CD4-positive, alpha-beta T cell treated with Interleukin-17A for 4 hours (primary cell): ENCODE data around the gene RXRA.
"Not testable (repeated sequence)": the region's sequence is repeated elsewhere in the genome, so short reads cannot be mapped to it uniquely, and the experiment has no call there.

Experiments used
- DNase-seq: peaks from one replicate; pipeline ENCODE4 v3.0.0-alpha.2; 2020; ENCODE audit warnings: mixed read lengths

The RXRA gene

DNA sequence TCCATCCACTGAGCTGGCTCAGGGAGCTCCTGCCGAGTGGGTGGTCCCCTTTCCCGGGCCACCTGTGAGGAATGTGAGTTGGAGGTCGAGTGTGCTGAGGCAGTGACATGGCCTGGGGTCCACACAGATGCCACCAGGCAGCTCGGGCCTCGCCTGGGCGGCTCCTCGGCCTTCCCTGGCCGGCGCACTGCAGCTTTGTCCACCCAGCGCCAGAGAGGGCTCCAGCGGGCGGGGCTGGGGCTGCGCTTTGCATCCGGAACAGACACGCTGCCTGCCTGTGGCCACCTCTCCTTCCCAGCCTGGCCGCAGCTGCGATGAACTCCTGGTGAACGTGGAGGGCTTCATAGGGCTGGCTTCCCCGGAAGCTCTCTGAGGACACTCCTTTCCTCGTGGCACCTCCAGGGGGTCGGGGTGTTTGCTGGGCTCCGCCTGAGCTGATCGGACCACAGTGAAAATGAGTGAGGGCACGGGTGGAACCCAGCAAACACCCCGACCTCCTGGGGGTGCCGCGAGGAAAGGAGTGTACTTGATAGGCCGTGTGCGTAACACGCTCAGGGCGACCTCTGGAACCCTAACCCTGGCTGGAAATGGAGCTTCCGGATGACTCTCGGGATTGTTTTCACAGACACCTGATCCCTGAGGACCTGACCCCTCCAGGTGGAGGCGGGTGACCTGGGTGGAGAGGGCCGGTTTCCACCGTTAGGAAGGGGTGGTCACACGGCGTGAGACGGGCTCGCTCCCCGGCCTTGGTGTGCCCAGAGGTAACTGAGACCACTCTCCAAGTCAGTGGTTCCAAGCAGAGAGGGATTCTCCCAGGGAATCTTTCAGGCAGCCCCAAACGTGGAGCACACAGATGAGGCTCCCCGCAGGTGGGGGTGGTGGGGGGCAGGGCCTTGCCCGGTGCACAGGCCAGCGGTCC, 31.8 kb upstream of the RXRA start:
- DNase-seq = no peak

DNA sequence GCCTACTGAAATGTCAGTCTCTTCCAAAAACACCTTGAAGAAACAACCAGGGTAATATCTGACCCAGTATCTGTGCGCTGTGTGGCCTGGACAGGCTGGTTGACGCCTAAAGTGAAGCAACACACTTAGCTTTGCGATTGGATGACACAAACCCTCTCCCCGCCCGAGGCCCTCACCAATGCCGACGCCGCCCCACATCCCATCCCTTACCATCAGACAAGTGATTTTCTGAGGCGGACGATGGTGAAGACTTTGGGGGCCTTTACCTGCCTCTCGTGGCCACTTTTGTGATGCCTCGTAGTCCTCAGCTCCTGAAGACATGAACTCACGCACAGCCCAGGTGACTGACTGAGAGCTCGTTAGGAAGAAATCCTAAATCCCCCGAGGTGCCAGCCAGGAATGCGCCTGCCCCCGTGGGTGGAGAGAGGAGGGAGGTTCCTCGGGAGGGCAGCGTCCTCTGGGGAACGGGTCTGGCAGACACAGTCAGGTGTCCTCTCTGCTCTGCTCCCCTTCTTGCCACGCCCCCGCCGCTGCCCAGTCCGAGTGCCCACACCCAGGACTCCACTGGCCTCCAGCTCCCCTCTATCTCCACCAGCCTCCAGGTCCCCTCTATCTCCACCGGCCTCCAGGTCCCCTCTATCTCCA, 31.0 kb upstream of the RXRA start:
- DNase-seq = no peak

GRCh38 chr9:134295746-134296250, 30.5 kb upstream of the RXRA start:
- DNase-seq = no peak

- DNase-seq = no peak
These were observed 29.8 kb upstream of the RXRA start for GRCh38 chr9:134296301-134297082.

- DNase-seq = no peak
These were observed 29.2 kb upstream of the RXRA start for GRCh38 chr9:134297083-134297410.

GRCh38 chr9:134297576-134297975, 28.7 kb upstream of the RXRA start:
- no peak for DNase-seq

DNA sequence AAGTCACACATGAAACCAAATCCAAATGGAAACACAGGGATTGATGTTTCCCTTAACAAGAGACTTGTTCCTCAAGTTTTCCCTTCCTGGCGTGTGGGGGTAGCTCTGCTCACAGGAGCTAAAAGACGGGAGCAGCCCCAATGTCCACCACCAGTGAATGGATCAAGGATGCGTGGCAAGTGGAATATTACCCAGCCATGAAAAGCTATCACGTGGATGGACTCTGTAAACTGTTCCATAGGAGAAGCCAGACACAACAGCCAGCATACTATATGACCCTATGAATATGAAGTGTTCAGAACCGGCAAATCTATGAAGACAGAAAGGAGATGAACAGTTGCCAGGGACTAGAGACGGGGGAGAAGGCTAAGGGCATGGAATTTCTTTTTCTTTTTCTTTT, 28.3 kb upstream of the RXRA start:
- no peak for DNase-seq

GRCh38 chr9:134299068-134299467, 27.2 kb upstream of the RXRA start:
- DNase-seq = no peak

DNA sequence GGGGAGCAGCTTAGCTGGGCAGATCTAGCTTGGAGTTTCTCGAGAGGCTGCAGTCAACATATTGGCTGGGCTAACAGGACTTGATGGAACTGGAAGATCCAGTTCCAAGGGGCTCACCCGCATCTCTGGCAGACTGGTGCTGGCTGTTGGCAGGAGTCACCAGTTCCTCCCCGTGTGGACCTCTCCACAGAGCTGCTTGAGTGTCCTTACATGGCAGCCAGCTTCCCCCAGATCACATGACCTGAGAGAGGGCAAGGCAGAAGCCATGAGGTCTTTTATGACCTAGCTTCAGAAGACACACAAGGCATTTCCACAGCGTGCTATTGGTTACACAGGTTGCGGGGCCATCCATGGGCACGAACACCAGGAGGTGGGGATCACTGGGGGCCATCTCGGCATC, 26.4 kb upstream of the RXRA start:
- DNase-seq = no peak

DNA sequence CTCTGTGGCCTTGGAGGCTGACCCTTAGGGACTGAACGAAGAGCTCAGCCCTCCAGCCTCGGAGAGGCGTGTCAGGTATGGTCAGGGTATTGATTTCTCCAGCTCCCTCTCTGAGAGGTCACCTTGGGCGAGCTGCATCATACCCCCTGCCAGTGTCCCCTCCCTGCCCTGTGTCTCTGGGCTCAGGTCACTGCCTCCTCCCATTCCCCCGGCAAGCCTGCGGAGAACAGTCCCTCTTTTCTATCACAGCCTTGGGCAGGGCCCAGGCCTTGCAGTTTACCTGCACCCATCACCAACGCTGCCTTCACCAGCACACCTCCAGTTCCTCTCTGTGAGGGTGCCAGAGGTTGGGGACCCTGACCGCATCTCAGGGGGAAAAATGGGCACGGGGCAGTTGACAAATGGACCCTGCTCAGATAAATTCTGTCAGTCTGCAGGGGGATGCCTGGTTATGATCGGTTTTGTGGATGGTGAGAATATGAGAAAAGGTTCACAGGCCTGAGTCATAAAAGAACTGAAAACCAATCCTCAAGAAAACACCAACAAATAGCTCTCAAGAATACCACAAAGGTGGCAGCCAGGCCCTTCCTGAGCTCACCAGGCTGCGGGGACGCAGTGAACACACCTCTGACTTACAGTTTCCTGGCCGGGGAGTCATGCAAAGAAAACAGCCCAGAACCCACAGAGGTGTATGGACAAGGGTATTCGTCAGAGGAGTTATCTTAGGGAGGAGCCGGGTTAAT, 24.7 kb upstream of the RXRA start:
- peak; percentile 61 for DNase-seq

DNA sequence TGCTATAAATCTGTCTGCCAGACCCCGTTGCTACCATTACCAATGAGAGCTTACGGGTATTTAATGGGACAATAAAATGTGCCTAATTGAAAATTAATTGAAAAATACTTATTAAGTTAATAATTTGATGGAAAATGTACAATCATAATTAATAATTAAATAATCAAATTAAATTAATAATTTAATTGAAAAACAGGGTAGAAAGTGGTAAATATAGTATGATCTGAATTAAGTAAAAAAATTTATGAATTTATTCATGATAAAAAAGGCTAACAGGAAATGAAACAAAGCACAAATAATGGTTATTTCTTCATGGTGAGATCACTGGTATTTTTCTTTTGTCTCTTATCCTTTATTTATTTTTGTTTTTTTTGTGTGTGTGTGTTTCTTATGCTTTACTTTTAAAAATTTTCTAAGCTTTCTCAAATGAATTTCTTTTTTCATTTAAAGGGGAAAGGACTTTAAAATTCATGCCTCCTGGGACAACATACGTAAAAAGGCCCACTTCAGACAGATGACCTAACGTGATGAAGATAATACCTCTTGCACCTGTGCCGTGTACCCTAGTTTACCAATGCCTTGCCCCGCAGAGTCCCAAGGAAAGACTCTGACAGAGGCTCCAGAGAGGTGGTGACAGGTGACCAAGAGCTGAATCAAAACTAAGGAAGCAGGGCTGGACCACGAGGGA, 24.0 kb upstream of the RXRA start:
- no peak for DNase-seq

- DNase-seq = no peak
These were observed 22.7 kb upstream of the RXRA start for GRCh38 chr9:134303601-134304000.

DNA sequence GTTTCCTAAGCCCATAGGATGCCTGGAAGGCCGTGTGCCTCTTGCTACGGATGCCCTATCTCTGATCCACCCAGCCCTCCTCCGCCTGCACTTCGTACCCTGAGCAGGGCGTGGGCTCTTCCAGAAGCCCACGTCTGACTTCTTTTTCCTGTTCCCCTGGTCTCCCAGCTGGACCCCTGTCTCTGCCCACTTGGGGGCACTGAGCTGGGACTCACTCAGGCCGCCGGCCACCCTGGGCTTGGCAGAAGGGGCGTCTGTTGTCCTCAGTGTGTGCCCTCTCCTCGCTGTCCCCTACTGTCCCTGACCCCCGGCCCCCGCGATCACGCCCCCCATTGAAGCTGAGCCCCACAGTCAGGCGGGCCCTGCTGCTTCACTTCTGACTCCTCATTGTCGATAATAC, 22.0 kb upstream of the RXRA start:
- no peak for DNase-seq

- no peak for DNase-seq
These were observed 21.6 kb upstream of the RXRA start for GRCh38 chr9:134304690-134305089.

DNA sequence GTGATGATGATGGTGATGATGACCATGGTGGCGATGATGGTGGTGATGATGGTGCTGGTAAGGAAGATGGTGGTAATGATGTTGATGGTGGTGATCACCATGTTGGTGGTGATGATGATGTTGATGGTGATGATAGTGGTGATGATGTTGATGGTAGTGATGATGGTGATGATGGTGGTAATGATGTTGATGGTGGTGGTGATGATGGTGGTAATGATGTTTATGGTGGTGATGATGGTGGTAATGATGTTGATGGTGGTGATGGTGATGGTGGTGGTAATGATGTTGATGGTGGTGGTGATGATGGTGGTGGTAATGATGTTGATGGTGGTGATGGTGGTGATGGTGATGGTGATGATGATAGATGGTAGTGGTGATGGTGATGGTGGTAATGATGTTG, 20.7 kb upstream of the RXRA start:
- no peak for DNase-seq

DNA sequence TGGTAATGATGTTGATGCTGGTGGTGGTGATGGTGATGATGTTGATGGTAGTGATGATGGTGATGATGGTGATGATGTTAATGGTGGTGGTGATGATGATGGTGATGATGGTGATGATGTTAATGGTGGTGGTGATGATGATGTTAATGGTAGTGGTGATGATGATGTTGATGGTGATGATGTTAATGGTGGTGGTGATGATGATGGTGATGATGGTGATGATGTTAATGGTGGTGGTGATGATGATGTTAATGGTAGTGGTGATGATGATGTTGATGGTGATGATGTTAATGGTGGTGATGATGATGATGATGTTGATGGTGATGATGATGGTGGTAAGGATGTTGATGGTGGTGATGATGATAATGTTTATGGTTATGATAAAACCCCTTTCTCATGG, 20.2 kb upstream of the RXRA start:
- DNase-seq = not testable (repeated sequence)

GRCh38 chr9:134306636-134307600, 19.3 kb upstream of the RXRA start:
- DNase-seq = no peak

DNA sequence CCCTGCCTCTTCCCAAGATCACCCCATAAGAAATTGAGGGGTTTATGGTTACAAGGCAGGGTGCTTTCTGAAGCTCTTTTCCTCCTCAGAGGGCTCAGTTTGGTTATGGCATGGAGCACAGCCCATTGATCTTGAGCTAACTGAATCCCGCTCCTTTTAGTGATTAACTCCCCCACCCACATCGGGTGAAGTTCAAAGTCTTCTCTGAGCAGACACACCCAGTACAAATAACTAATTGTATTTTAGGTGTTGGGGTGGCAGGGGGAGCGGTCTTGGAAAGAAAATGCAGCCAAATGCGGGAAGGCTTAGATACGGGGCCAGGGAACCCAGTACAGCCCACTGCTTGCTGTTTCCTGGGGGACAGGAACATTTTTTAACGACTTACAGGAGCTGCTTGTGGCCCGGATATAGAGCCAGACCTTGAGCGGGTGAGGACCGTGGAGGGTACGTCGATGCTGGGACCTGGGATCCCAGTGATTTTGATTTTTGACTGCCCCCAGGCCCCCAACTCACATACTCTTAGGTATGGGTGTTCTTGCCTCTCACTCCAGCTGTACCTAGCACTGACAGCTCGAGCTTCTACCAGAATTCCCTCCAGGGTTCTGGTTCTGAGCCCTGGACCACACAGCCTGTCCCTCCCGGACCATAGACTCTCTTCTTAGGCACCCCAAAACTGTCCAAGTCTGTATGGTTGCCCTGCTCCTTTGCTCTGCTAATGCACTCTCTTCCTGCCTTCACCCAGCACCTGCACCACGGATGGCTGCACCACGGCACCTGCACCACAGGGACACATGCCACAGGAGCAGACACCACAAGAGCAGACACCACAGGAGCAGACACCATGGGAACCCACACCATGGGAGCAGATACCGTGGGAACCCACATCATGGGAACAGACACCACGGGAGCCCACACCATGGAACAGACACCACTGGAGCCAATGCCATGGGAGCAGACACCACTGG, 18.3 kb upstream of the RXRA start:
- no peak for DNase-seq

GRCh38 chr9:134308639-134309220, 17.5 kb upstream of the RXRA start:
- DNase-seq = not testable (repeated sequence)
